GM18907 (cell line): ENCODE data around the gene TFDP1.
"Not testable (repeated sequence)": the region's sequence is repeated elsewhere in the genome, so short reads cannot be mapped to it uniquely, and the experiment has no call there.

ENCODE experiments used
- ATAC-seq: cut with Tn5 transposase; IDR thresholded peaks from one replicate; pipeline ENCODE4 v1.9.1; 2021; ENCODE audit warnings: mild to moderate bottlenecking, moderate library complexity; ENCODE audit not compliant: unreplicated experiment

TFDP1 gene

DNA sequence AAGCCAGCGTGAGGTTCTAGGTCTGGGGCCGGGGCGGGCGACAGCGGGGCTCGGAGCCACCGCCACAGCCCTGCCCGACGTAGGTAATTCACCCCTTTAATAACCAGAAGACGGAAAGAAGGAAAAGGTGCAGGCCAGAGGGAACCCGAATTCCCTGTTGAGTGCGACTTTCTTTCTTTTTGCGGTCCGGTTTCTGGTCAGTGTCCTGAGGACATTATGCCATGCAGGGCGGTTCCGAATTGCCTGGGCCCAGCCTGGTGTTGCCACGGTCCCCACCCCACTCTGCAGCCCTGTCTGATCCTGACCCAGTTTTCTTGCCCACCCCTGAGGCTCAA is 18.4 kb upstream of the TFDP1 start:
- ATAC-seq, result no peak

DNA sequence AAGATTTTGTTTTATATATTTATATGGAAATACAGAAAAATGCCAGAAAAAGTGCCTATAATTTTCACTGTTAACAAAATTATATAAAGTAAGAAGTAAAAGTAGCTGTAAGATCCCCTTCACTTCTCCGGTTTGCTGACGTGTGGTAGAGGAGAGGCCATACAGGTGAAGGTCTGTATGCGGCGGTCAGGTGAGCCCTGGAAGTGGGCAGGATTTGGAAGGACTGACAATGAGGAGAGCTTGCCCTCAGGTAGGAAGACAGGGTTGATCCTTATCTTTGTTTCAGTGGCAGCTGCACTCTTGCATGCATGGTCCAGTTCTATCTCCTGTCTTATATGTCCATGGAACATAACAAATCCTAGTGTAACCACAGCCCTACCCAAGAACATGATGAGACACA is 16.9 kb upstream of the TFDP1 start:
- ATAC-seq, result no peak

DNA sequence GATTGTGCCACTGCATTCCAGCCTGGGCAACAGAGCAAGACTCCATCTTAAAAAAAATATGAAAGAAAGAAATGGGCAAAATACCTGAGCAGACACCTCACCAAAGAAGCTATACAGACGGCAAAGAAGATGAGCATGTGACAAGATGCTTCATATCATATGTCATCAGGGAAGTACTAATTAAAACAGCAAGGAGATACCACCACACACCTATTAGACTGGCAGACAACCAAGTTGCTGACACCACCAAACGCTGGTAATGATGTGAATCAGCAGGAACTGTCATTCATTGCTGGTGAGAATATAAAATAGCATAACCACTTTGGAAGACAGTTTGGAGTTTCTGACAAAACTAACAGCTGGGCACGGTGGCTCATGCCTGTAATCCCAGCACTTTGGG is 11.5 kb upstream of the TFDP1 start:
- no peak for ATAC-seq

DNA sequence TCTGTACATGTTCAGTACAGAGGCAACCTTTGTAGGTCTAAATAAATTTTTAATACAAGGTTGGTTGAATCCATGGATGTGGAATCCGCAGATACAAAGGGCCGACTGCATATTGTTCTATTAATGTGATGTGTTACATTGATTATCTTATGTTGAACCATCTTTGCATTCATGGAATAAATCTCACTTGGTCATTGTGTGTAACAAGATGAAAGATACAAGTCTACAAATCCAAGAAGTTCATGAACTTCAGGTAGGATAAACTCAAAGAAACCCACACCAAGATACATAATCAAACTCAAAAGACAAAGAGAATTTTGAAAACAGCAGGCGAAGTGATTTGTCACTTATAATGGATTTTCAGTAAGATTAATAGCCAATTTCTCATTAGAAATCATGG is 8.0 kb upstream of the TFDP1 start:
- ATAC-seq, result no peak

DNA sequence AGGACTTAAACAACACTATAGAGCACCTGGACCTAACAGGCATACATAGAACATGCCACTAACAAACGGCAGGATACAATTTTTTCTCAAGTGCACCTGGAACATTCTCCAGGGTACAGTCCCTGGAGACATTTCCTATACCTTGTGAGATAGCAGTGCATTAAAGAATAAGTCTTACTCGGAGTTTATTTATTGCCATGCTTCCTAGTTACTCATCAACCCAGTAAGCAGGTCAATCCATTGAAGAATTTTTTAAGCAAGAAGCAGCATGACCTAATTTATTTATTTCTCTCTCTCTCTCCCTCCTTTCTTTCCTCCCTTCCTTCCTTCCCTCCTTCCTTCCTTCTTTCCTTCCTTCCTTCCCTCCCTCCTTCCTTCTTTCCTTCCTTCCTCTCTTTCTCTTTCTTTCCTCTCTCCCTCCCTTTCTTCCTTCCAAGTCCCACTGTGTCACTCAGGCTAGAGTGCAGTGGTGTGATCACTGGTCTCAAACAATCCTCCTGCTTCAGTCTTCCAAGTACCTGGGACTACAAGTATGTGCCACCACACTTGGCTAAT is 6.6 kb upstream of the TFDP1 start:
- no peak for ATAC-seq

DNA sequence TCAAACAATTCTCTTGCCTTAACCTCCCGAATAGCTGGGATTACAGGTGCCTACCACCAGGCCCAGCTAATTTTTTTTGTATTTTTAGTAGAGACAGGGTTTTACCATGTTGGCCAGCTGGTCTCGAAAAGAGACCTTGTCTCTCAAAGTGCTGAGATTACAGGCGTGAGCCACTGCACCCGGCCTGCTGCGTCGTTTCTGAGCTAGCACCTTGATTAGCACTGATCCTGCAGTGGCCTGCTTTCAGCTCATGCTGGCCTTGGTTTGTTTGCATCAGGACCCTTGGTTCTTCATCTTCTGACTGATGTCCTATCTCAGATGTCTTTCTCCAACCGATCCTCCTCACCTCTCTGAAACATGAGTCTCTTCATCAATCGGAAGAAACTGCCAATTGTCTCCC is 4.9 kb upstream of the TFDP1 start:
- no peak for ATAC-seq

DNA sequence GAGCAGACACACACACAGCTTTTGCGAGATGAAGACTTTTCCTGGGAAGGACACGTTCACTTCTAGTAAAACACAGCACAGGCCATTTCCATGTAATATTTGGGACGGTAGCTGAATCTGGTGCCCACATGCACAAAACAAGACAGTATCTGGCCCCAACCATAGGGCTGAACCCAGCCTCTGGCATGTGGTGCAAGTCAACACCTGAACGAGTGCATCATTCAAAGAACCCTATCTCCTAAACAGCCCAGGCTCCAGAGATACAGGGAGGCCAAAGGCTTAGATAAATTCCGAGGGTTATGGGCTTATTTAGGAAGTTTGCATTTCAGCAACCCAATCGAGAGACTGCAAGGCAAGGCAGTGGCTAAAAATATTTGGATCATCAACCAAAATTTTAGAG is 2.7 kb upstream of the TFDP1 start:
- ATAC-seq, result no peak

DNA sequence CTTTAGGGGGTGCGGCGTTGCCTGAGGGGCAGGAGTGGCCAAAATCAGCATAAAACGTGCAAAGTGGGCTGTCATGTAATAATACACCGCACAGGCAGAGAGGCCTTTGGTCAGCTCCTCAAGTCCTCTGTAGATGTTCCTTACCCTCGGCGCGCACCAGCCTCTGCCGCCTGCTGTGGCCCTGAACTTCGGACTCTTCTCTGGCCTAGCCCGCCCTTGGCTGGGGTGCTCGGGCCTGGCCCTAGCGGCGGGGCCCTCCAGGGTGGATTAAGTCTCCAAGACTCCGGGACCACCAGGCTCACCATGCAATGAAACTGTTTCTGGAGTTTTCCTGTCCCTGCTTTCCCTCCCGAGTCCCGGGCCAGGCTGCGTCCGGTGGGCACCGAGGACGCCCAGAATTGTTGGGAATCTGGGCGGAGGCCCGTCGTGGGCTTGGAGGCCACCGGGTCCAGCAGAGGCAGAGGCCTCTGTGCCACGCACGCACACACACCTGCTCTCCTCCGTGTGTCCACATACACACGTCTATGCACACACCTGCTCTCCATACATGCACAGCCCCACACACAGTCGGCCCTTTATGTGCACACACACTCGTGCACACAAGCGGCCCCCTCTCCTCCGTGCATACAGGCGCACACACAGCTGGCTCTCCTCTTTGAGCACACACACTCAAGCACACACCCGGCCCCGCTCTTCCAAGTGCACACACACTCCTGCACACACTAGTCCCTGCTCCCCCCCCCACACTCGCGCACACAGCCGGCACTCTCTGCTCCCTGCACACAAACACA is 1.5 kb upstream of the TFDP1 start:
- no peak for ATAC-seq

DNA sequence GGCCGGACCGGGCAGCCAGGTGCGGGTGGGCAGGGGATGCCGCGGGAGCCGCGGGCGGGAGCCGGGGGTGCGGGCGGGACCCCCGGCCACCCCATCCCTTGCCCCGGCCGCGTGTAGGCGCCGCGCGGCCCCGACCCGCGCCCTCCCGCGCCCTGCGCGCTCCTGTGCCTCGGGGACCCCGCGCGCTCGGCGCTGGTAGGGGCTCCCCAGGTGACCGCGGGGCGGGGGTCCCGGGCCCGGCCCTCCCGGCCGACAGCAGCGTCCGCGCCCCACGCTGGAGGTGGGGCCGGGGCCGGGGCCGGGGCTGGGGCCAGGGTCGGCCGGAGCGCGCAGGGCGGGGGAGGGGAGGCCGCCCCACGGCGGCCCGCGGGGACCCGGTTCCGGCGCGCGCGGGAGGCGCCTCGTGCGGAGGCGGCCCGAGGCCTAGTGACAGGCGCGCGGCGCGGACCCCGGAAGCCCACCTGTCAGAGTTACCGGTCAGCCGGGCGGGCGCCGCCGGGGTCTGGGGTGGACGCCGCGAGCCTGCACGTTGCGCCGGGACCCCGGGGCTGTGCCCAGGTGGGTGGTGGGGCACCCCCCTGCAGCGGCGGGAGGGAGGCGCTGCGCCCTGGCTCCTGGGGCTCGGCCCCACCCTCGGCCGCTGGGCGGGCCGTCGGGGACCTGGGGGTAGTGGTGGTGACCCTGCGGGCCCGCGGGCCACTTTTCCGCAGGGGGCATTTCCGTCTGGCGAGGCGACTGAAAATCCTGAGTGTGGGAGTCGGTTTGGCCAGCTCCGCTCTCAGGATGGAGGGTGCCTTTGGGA is 518 bp downstream of the TFDP1 start:
- peak; percentile 42 for ATAC-seq

DNA sequence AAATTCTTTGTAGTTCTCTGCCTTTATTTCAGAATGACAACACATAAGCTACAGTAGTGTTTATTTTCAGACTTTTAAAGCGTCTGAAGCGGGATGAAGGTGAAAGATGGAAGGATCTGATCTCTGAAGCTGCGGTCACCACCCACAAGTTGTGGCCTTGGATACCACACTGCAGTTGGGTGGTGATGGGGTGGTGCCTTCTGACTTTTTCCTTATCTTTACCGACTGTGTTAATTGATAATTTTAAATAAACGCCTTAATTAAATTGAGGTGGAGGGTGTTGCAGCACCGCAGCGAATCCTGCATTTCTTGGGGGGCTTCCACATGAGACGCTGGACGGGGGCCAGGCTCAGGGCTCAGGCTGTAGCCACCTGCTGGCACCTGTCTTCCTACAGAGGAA is 1.3 kb downstream of the TFDP1 start:
- no peak for ATAC-seq

DNA sequence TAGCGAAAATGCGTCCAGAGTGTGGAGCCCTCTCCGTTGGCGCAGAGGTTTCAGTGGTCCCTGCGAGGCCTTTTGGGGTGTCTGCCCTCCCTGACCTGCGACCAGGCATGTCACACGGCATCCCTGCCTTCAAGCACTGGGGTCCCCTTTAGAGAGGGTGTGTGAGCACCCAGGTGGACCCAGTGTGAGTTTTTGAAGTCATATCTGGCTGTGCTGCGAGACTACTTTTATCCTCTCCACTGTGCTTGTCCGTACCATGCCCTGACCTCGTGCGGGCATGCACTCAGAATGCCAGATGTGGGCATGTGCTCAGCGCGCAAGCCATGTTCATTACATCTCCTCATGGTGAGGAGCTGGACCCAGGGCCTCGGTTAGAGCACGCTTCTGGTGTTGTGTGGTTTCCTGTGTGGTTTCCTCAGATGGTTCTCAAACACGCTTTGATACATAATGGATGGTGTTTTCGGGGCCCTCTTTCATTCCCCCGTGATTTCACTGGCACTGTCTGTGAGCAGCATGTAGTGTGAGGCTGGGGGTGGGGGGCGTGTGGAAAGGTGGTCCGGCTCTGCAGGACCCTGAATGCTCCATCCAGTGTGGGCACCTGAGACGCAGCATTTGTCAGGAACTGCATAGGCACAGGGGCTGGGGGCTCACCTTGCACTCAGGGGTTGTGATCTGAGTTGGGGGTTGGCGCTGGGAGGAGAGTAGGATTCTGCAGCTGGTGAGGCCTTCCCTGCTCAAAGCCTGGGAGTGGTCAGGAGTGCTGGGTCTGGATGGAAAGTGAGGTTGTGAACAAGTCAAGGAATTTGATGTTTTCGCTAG is 2.3 kb downstream of the TFDP1 start:
- no peak for ATAC-seq

DNA sequence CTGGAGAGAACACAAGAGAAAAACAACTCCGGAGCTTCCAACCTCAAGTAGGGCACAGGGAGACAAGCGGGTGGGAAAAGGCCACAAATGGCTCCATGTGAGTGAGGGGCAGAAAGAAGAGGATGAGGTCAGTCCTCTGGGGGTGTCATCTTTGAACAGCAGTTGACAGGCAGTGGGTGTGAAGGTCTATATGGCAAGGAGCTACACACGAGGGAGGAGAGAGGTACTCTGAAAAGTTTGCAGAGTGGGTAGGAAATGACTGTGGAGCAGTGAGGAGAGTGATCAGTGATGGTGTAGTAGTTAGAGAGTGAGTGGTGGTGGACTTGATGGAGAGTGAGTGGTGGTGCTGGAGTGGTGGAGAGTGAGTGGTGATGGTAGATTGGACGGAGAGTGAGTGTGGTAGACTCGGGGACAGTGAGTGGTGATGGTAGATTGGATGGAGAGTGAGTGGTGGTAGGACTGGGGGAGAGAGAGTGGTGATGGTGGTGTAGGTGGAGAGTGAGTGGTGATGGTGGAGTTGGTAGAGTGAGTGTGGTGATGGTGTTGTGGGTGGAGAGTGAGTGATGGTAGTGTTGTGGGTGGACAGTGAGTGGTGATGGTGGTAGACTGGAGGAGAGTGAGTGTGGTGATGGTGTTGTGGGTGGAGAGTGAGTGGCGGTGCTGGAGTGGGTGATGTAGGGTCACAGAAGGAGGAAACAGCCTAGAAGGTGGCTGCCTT is 4.0 kb downstream of the TFDP1 start:
- no peak for ATAC-seq

DNA sequence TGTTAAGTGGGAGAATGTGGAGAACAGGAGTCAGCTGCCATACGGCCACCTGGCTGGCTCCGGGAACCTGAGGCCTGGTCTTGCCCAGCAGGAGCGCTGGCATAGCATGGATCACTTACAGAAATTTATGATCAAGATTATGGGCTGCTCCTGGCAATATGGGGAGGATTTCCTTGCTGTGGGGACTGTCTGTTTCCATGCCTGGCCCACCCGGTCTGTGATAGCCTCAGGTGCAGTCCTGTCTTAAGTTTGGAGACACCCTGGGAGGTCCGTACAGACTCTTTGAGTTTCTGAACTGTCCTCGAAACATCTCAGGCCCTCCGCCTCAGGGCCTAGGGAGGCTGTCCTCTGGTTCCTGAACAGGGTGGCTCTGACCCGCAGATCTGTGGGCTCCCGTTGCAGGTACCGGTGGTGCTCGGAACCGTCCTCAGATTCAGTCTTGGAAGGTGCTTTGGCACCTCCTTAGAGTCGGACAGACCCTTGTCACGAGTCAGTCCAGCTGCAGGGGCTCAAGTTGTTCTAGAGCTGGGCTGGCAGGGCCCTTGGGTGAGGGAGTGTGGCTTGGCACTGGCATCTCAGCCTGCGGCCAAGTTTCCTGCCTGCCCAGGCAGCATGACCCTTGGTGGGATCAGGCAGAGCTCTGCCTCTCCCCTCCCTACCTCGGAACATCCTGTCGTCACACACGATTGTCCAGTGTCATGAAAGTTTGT is 4.9 kb downstream of the TFDP1 start:
- ATAC-seq, result no peak

DNA sequence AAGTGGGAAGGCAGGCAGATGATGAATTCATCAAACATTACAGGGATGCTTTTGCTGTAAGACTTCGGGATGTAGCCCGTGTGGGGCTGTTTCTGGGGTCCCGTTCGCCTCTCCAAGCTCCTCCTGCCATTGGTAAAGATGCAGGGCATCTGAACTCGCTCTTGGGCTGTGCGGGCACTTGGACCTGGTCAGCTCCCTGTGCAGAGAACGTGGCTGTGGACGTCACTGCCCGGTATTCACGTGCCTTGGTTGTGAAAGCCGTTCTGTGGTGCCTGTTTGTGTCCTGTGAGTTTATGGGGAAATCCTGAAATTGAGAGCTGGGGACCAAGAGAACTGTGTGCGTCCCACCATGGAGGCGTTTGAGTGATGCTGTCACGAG is 5.4 kb downstream of the TFDP1 start:
- no peak for ATAC-seq

DNA sequence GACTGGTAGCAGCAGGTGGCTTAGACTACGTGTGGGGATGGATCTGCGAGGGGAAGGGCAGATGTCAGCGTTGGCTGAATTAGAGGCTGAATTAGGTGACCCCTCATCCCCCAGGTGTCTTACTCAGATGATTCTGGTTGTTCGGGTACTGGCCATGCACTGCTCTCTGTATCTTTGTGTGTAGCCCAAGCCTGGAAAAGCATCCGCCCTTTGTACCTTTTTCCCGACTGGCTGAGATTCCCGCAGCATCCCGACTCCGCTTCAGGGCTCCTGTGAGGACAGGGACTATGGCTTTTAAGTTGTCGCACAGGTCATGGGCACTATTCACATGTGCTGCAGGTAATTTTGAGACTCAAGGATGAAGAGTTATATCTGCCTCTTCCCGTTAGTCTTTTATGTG is 7.2 kb downstream of the TFDP1 start:
- no peak for ATAC-seq

DNA sequence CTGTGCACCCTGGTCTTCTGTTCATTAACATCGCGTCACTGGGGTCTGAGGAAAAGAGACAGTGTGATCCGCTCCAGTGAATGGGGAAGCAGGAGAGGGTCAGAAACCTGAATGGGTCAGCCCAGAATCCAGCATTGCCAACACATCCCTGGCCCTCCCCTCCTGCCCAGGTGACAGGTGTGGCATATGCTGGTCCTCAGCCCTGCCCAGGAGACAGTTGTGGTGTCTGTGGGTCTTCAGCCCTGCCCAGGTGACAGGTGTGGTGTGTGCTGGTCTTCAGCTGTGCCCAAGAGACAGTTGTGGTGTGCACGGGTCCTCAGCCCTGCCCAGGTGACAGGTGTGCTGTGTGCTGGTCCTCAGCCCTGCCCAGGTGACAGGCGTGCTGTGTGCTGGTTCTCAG is 8.0 kb downstream of the TFDP1 start:
- no peak for ATAC-seq

DNA sequence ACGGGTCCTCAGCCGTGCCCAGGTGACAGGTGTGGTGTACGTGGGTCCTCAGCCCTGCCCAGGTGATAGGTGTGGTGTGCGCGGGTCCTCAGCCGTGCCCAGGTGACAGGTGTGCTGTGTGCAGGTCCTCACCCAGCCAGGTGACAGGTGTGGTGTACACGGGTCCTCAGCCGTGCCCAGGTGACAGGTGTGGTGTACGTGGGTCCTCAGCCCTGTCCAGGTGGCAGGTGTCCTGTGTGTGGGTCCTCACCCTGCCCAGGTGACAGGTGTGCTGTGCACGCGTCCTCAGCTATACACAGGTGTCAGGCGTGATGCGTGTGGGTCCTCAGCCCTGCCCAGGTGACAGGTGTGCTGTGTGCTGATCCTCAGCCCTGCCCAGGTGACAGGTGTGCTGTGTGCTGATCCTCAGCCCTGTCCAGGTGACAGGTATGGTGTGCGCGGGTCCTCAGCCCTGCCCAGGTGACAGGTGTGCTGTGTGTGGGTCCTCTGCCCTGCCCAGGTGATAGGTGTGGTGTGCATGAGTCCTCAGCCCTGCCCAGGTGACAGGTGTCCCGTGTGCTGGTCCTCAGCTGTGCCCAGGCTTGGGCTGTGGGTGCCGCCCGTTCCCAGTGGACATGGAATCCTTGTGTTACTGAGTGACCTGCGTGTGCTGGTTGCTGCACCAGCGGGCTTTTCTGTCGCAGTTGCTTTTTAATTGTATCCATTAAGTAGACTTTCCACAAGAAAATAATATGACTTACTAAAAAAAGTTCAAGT is 9.7 kb downstream of the TFDP1 start:
- ATAC-seq, result not testable (repeated sequence)

DNA sequence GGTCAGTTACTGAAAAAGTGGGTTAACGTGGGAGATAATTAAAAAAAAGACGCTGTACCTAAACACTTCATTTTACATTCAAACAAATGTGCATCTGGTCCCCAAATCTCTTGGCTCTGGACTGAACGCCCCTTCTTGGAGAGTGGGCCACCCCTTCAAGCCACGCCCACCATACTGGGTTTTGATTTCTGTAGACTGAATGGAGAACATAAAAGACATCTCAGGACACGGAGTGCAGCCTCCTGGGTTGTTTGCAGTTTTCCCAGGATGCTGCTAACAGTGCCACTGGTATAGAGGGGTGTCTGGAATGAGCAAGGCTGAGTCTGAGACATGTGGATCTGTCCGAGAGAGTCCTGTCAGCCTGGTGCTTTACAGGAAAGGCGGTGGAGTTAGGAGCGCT is 10.6 kb downstream of the TFDP1 start:
- no peak for ATAC-seq
